IPS-18c (cell line): ENCODE results near the gene CLTCL1.
A peak's percentile ranks its signal among the peaks of the same experiment; 100 is the strongest.
"Not testable (repeated sequence)": the region's sequence is repeated elsewhere in the genome, so short reads cannot be mapped to it uniquely, and the experiment has no call there.

Experiments used
- H3K4me3 ChIP-seq: 2 replicates; pipeline ENCODE4 v1.7.0; 2013; ENCODE audit warnings: low read depth, mild to moderate bottlenecking, low read length, moderate library complexity; ENCODE audit not compliant: insufficient read depth
- H3K9me3 ChIP-seq: one replicate; pipeline ENCODE4 v1.6.1; 2013; ENCODE audit warnings: mild to moderate bottlenecking, low read length, moderate library complexity; ENCODE audit not compliant: control insufficient read depth, insufficient read depth

Gene CLTCL1

GRCh38 chr22:19303785-19304184 lies 12.3 kb upstream of the CLTCL1 start:
- no peak overlapping the region for H3K4me3 ChIP-seq
- H3K9me3 ChIP-seq, result no peaks in the 10 kb centered on the region

- Histone ChIP-seq H3K4me3 (no peak overlapping the region), H3K9me3 (no peaks in the 10 kb centered on the region)
Measured at GRCh38 chr22:19295733-19296132, 4.2 kb upstream of the CLTCL1 start.

GRCh38 chr22:19292458-19293230 lies 1.1 kb upstream of the CLTCL1 start:
- Histone ChIP-seq H3K4me3 (peak overlapping the region; percentile 82), H3K9me3 (no peaks in the 10 kb centered on the region)

GRCh38 chr22:19291218-19291579 lies 320 bp downstream of the CLTCL1 start:
- H3K9me3 ChIP-seq, result no peaks in the 10 kb centered on the region
- H3K4me3 ChIP-seq, result peak overlapping the region; percentile 92

GRCh38 chr22:19290400-19291217 lies 910 bp downstream of the CLTCL1 start:
- peak overlapping the region; percentile 92 for H3K4me3 ChIP-seq

GRCh38 chr22:19289475-19290161 lies 1.9 kb downstream of the CLTCL1 start:
- Histone ChIP-seq H3K4me3 (no peak overlapping the region), H3K9me3 (no peaks in the 10 kb centered on the region)

More at GRCh38 chr22:19290400-19291217, 910 bp downstream of the CLTCL1 start:
- no peaks in the 10 kb centered on the region for H3K9me3 ChIP-seq

GRCh38 chr22:19287889-19288288 lies 3.6 kb downstream of the CLTCL1 start:
- Histone ChIP-seq H3K4me3 (no peak overlapping the region), H3K9me3 (no peaks in the 10 kb centered on the region)

GRCh38 chr22:19287076-19287707 lies 4.3 kb downstream of the CLTCL1 start:
- Histone ChIP-seq H3K4me3 (no peak overlapping the region), H3K9me3 (no peaks in the 10 kb centered on the region)

GRCh38 chr22:19285831-19286230 lies 5.7 kb downstream of the CLTCL1 start:
- Histone ChIP-seq H3K4me3 (no peak overlapping the region), H3K9me3 (no peaks in the 10 kb centered on the region)

GRCh38 chr22:19279143-19279542 lies 12.4 kb downstream of the CLTCL1 start:
- not testable (repeated sequence) for H3K9me3 ChIP-seq, H3K4me3 ChIP-seq

- H3K4me3 ChIP-seq, result no peak overlapping the region
- no peaks in the 10 kb centered on the region for H3K9me3 ChIP-seq
Measured at GRCh38 chr22:19277785-19278184, 13.7 kb downstream of the CLTCL1 start.

- no peak overlapping the region for H3K4me3 ChIP-seq
- H3K9me3 ChIP-seq, result no peaks in the 10 kb centered on the region
Measured at GRCh38 chr22:19275919-19276600, 15.5 kb downstream of the CLTCL1 start.

GRCh38 chr22:19275513-19275912 lies 16.0 kb downstream of the CLTCL1 start:
- no peak overlapping the region for H3K4me3 ChIP-seq
- no peaks in the 10 kb centered on the region for H3K9me3 ChIP-seq

- Histone ChIP-seq H3K9me3 (no peaks in the 10 kb centered on the region), H3K4me3 (no peak overlapping the region)
Measured at GRCh38 chr22:19275104-19275503, 16.4 kb downstream of the CLTCL1 start.

- Histone ChIP-seq H3K4me3 (no peak overlapping the region), H3K9me3 (peaks cover 2% of the 10 kb centered on the region)
Measured at GRCh38 chr22:19271856-19272535, 19.5 kb downstream of the CLTCL1 start.

GRCh38 chr22:19271273-19271855 lies 20.2 kb downstream of the CLTCL1 start:
- H3K4me3 ChIP-seq, result no peak overlapping the region
- peaks cover 2% of the 10 kb centered on the region for H3K9me3 ChIP-seq
